ENCODE data around the gene CTAGE15. TPM values are rescaled to one million over a fixed set of nuclear protein-coding genes. Genes with fewer than 3 reads are reported as not detected.
"Not testable (repeated sequence)": the region's sequence is repeated elsewhere in the genome, so short reads cannot be mapped to it uniquely, and the experiment has no call there.

The CTAGE15 gene
- not detected for polyA plus RNA-seq (2013, experiment 1 of 2)
- polyA plus RNA-seq (2013, experiment 2 of 2), result not detected

- not testable (repeated sequence) for H3K27ac ChIP-seq (replicated peaks; ENCODE audit: low read length); H2BK120ac ChIP-seq (ENCODE audit: low read depth, low read length); H3K18ac ChIP-seq (ENCODE audit: low read length); H3K36me3 ChIP-seq (replicated peaks in 1 of 2; ENCODE audit: control insufficient read depth in 2 of 2, insufficient read depth in 2 of 2, low read length in 2 of 2); H3K4me1 ChIP-seq (ENCODE audit: control insufficient read depth in 2 of 2, insufficient read depth in 1 of 2, low read depth in 1 of 2, low read length in 2 of 2); H3K79me1 ChIP-seq (ENCODE audit: low read depth, low read length); H4K91ac ChIP-seq (ENCODE audit: low read depth, low read length, poor library complexity); H3K27me3 ChIP-seq (ENCODE audit: control insufficient read depth in 3 of 3, insufficient read depth in 3 of 3, low read depth in 1 of 3, low read length in 3 of 3); H3K4ac ChIP-seq (ENCODE audit: low read length); H3K4me3 ChIP-seq (ENCODE audit: low read length in 2 of 2); H3K23ac ChIP-seq (ENCODE audit: low read depth, low read length, poor library complexity); H2BK12ac ChIP-seq (ENCODE audit: low read length); H2BK15ac ChIP-seq (ENCODE audit: low read length); DNase-seq (ENCODE audit: low spot score); H3K4me2 ChIP-seq (ENCODE audit: insufficient read depth, low read length, poor library complexity, severe bottlenecking); H4K8ac ChIP-seq (ENCODE audit: low read depth, low read length); H3K9ac ChIP-seq (ENCODE audit: low read depth, low read length, poor library complexity); H3K14ac ChIP-seq (ENCODE audit: low read length); H2AK5ac ChIP-seq (ENCODE audit: low read depth, low read length); H2BK5ac ChIP-seq (ENCODE audit: low read length); H2AFZ ChIP-seq (ENCODE audit: low read length); H3K9me3 ChIP-seq (replicated peaks in 1 of 2; ENCODE audit: control insufficient read depth in 2 of 2, insufficient read depth in 1 of 2, low read depth in 1 of 2, low read length in 2 of 2)
- no CpG with 5 or more reads among the region's 20 CpGs for WGBS, 2 donors (ENCODE audit: extremely low coverage in 2 of 2, insufficient read length in 2 of 2, insufficient replicate concordance in 1 of 2)
These were observed at the start of gene CTAGE15 for GRCh38 chr7:143571501-143571900. CTAGE15 (plus strand) TSS chr7:143571801; CDS start chr7:143571818, 17 bp downstream.

- H3K27ac ChIP-seq (replicated peaks; ENCODE audit: low read length); H2BK15ac ChIP-seq (ENCODE audit: low read length); H3K4me2 ChIP-seq (ENCODE audit: insufficient read depth, low read length, poor library complexity, severe bottlenecking); H2BK120ac ChIP-seq (ENCODE audit: low read depth, low read length); H3K27me3 ChIP-seq (ENCODE audit: control insufficient read depth in 3 of 3, insufficient read depth in 3 of 3, low read depth in 1 of 3, low read length in 3 of 3); H3K9ac ChIP-seq (ENCODE audit: low read depth, low read length, poor library complexity); H3K9me3 ChIP-seq (replicated peaks in 1 of 2; ENCODE audit: control insufficient read depth in 2 of 2, insufficient read depth in 1 of 2, low read depth in 1 of 2, low read length in 2 of 2); DNase-seq (ENCODE audit: low spot score); H2BK5ac ChIP-seq (ENCODE audit: low read length); H2AK5ac ChIP-seq (ENCODE audit: low read depth, low read length); H4K91ac ChIP-seq (ENCODE audit: low read depth, low read length, poor library complexity); H2BK12ac ChIP-seq (ENCODE audit: low read length); H3K18ac ChIP-seq (ENCODE audit: low read length); H2AFZ ChIP-seq (ENCODE audit: low read length); H3K79me1 ChIP-seq (ENCODE audit: low read depth, low read length); H3K4me1 ChIP-seq (ENCODE audit: control insufficient read depth in 2 of 2, insufficient read depth in 1 of 2, low read depth in 1 of 2, low read length in 2 of 2); H3K36me3 ChIP-seq (replicated peaks in 1 of 2; ENCODE audit: control insufficient read depth in 2 of 2, insufficient read depth in 2 of 2, low read length in 2 of 2); H3K4ac ChIP-seq (ENCODE audit: low read length); H3K23ac ChIP-seq (ENCODE audit: low read depth, low read length, poor library complexity); H3K14ac ChIP-seq (ENCODE audit: low read length); H3K4me3 ChIP-seq (ENCODE audit: low read length in 2 of 2); H4K8ac ChIP-seq (ENCODE audit: low read depth, low read length): not testable (repeated sequence)
- WGBS, 2 donors (ENCODE audit: extremely low coverage in 2 of 2, insufficient read length in 2 of 2, insufficient replicate concordance in 1 of 2), result no CpG with 5 or more reads among the region's 9 CpGs
These were observed 49.2 kb upstream of the CTAGE15 start for GRCh38 chr7:143522309-143522916.

GRCh38 chr7:143531169-143531926, 40.3 kb upstream of the CTAGE15 start:
- not testable (repeated sequence) for DNase-seq (ENCODE audit: low spot score); H3K27me3 ChIP-seq (ENCODE audit: control insufficient read depth in 3 of 3, insufficient read depth in 3 of 3, low read depth in 1 of 3, low read length in 3 of 3); H3K9me3 ChIP-seq (replicated peaks in 1 of 2; ENCODE audit: control insufficient read depth in 2 of 2, insufficient read depth in 1 of 2, low read depth in 1 of 2, low read length in 2 of 2); H3K4ac ChIP-seq (ENCODE audit: low read length); H2AFZ ChIP-seq (ENCODE audit: low read length); H2BK15ac ChIP-seq (ENCODE audit: low read length); H3K4me2 ChIP-seq (ENCODE audit: insufficient read depth, low read length, poor library complexity, severe bottlenecking); H2BK120ac ChIP-seq (ENCODE audit: low read depth, low read length); H3K79me1 ChIP-seq (ENCODE audit: low read depth, low read length); H2BK12ac ChIP-seq (ENCODE audit: low read length); H4K8ac ChIP-seq (ENCODE audit: low read depth, low read length); H3K36me3 ChIP-seq (replicated peaks in 1 of 2; ENCODE audit: control insufficient read depth in 2 of 2, insufficient read depth in 2 of 2, low read length in 2 of 2); H3K23ac ChIP-seq (ENCODE audit: low read depth, low read length, poor library complexity); H4K91ac ChIP-seq (ENCODE audit: low read depth, low read length, poor library complexity); H3K9ac ChIP-seq (ENCODE audit: low read depth, low read length, poor library complexity); H2AK5ac ChIP-seq (ENCODE audit: low read depth, low read length); H2BK5ac ChIP-seq (ENCODE audit: low read length); H3K14ac ChIP-seq (ENCODE audit: low read length); H3K4me1 ChIP-seq (ENCODE audit: control insufficient read depth in 2 of 2, insufficient read depth in 1 of 2, low read depth in 1 of 2, low read length in 2 of 2); H3K4me3 ChIP-seq (ENCODE audit: low read length in 2 of 2); H3K18ac ChIP-seq (ENCODE audit: low read length); H3K27ac ChIP-seq (replicated peaks; ENCODE audit: low read length)
- WGBS, 2 donors (ENCODE audit: extremely low coverage in 2 of 2, insufficient read length in 2 of 2, insufficient replicate concordance in 1 of 2), result no CpG with 5 or more reads among the region's 6 CpGs

- H3K79me1 ChIP-seq (ENCODE audit: low read depth, low read length); H3K14ac ChIP-seq (ENCODE audit: low read length); H2BK120ac ChIP-seq (ENCODE audit: low read depth, low read length); H3K23ac ChIP-seq (ENCODE audit: low read depth, low read length, poor library complexity); H4K8ac ChIP-seq (ENCODE audit: low read depth, low read length); H3K36me3 ChIP-seq (replicated peaks in 1 of 2; ENCODE audit: control insufficient read depth in 2 of 2, insufficient read depth in 2 of 2, low read length in 2 of 2); H3K4me2 ChIP-seq (ENCODE audit: insufficient read depth, low read length, poor library complexity, severe bottlenecking); DNase-seq (ENCODE audit: low spot score); H2BK12ac ChIP-seq (ENCODE audit: low read length); H2BK5ac ChIP-seq (ENCODE audit: low read length); H3K4ac ChIP-seq (ENCODE audit: low read length); H3K9me3 ChIP-seq (replicated peaks in 1 of 2; ENCODE audit: control insufficient read depth in 2 of 2, insufficient read depth in 1 of 2, low read depth in 1 of 2, low read length in 2 of 2); H3K27me3 ChIP-seq (ENCODE audit: control insufficient read depth in 3 of 3, insufficient read depth in 3 of 3, low read depth in 1 of 3, low read length in 3 of 3); H3K27ac ChIP-seq (replicated peaks; ENCODE audit: low read length); H2AFZ ChIP-seq (ENCODE audit: low read length); H3K9ac ChIP-seq (ENCODE audit: low read depth, low read length, poor library complexity); H3K18ac ChIP-seq (ENCODE audit: low read length); H4K91ac ChIP-seq (ENCODE audit: low read depth, low read length, poor library complexity); H3K4me1 ChIP-seq (ENCODE audit: control insufficient read depth in 2 of 2, insufficient read depth in 1 of 2, low read depth in 1 of 2, low read length in 2 of 2); H2AK5ac ChIP-seq (ENCODE audit: low read depth, low read length); H3K4me3 ChIP-seq (ENCODE audit: low read length in 2 of 2); H2BK15ac ChIP-seq (ENCODE audit: low read length): not testable (repeated sequence)
- no CpG with 5 or more reads among the region's 1 CpG for WGBS, 2 donors (ENCODE audit: extremely low coverage in 2 of 2, insufficient read length in 2 of 2, insufficient replicate concordance in 1 of 2)
These were observed 39.7 kb upstream of the CTAGE15 start for GRCh38 chr7:143531932-143532331.
